ENCODE results near the gene GARS1. TPM values are rescaled to one million over a fixed set of nuclear protein-coding genes. Genes with fewer than 3 reads are reported as not detected.

The GARS1 gene
- total RNA-seq, 4 donors from 2014 or later: 79.2 to 125 (median 97.3) TPM

GRCh38 chr7:30660331-30661255, 65.9 kb downstream of the GARS1 start:
- H3K27ac ChIP-seq: no peak overlapping the region
- H3K36me3 ChIP-seq: no peaks in the 10 kb centered on the region
- H3K4me3 ChIP-seq: no peak overlapping the region
- H3K27me3 ChIP-seq: peaks cover 0 to 6% (median 0%) of the 10 kb centered on the region in 4 donors
- TF ChIP-seq POLR2A (IDR thresholded peaks at IDR 0.05) (no peak), CTCF (IDR thresholded peaks at IDR 0.05) (no peak)
- DNase-seq: no peak
- no peaks in the 10 kb centered on the region for H3K9me3 ChIP-seq
- intact Hi-C loops (cut with DNase I): no loop called here
- 75 to 100% methylated on average over 1 to 6 of the region's 16 CpGs for WGBS, 2 donors
- H3K4me1 ChIP-seq: no peaks in the 10 kb centered on the region

- 60 to 69% methylated on average over 1 to 2 of the region's 6 CpGs for WGBS, 2 donors
- no peak for DNase-seq
Observed at GRCh38 chr7:30661926-30662325, 67.2 kb downstream of the GARS1 start.

GRCh38 chr7:30662431-30662939, 67.8 kb downstream of the GARS1 start:
- no peaks in the 10 kb centered on the region for H3K36me3 ChIP-seq
- 57 to 76% methylated on average over 1 to 8 of the region's 9 CpGs for WGBS, 2 donors
- intact Hi-C loops (cut with DNase I): no loop called here
- no peak for DNase-seq
- no peak overlapping the region for H3K27ac ChIP-seq
- no peak overlapping the region for H3K4me3 ChIP-seq
- H3K27me3 ChIP-seq: peaks cover 0 to 6% (median 0%) of the 10 kb centered on the region in 4 donors
- TF ChIP-seq CTCF (IDR thresholded peaks at IDR 0.05) (no peak), POLR2A (IDR thresholded peaks at IDR 0.05) (no peak)
- H3K9me3 ChIP-seq: no peaks in the 10 kb centered on the region
- H3K4me1 ChIP-seq: no peaks in the 10 kb centered on the region

More at GRCh38 chr7:30661926-30662325, 67.2 kb downstream of the GARS1 start:
- Histone ChIP-seq H3K4me3 (no peak overlapping the region), H3K4me1 (no peaks in the 10 kb centered on the region), H3K27ac (no peak overlapping the region), H3K9me3 (no peaks in the 10 kb centered on the region), H3K27me3 (peaks cover 0 to 6% (median 0%) of the 10 kb centered on the region in 4 donors), H3K36me3 (no peaks in the 10 kb centered on the region)
- TF ChIP-seq POLR2A (IDR thresholded peaks at IDR 0.05) (no peak), CTCF (IDR thresholded peaks at IDR 0.05) (no peak)
- intact Hi-C loops (cut with DNase I): no loop called here

- no peaks in the 10 kb centered on the region for H3K4me1 ChIP-seq
- H3K27me3 ChIP-seq: peaks cover 0 to 6% (median 0%) of the 10 kb centered on the region in 4 donors
- no peak overlapping the region for H3K27ac ChIP-seq
- TF ChIP-seq CTCF (IDR thresholded peaks at IDR 0.05) (no peak), POLR2A (IDR thresholded peaks at IDR 0.05) (no peak)
- WGBS, 2 donors: 67% methylated on average over 3 to 4 of the region's 4 CpGs
- H3K9me3 ChIP-seq: no peaks in the 10 kb centered on the region
- no peaks in the 10 kb centered on the region for H3K36me3 ChIP-seq
- DNase-seq: no peak
- intact Hi-C loops (cut with DNase I): no loop called here
- no peak overlapping the region for H3K4me3 ChIP-seq
Observed at GRCh38 chr7:30663414-30663813, 68.7 kb downstream of the GARS1 start.

GRCh38 chr7:30664184-30664885, 69.7 kb downstream of the GARS1 start:
- intact Hi-C loops (cut with DNase I): no loop called here
- WGBS, 2 donors: 83 to 90% methylated on average over 1 to 2 of the region's 2 CpGs
- Histone ChIP-seq H3K4me3 (no peak overlapping the region), H3K27me3 (peaks cover 0 to 6% (median 0%) of the 10 kb centered on the region in 4 donors), H3K27ac (no peak overlapping the region), H3K4me1 (no peaks in the 10 kb centered on the region), H3K36me3 (no peaks in the 10 kb centered on the region), H3K9me3 (no peaks in the 10 kb centered on the region)
- no peak for DNase-seq
- TF ChIP-seq CTCF (IDR thresholded peaks at IDR 0.05) (no peak), POLR2A (IDR thresholded peaks at IDR 0.05) (no peak)
